ENCODE results near the gene CACNA2D2. TPM values are rescaled to one million over a fixed set of nuclear protein-coding genes. Genes with fewer than 3 reads are reported as not detected.
A peak's percentile ranks its signal among the peaks of the same experiment; 100 is the strongest.

Gene CACNA2D2
- total and polyA plus RNA-seq, 2 of the 8 experiments (the other 6 are each of a cell fraction or from before 2014, with no cell fraction given), result 14.1 to 25.0 TPM

- H3K9ac ChIP-seq (replicated peaks in 1 of 4; ENCODE audit: extremely low read depth in 1 of 4, low read depth in 3 of 4, low read length in 3 of 4), result no peak overlapping the region
- no peak for TF ChIP-seq SP2 (IDR thresholded peaks at IDR 0.05; ENCODE audit: low read length)
- TF ChIP-seq KDM1A (IDR thresholded peaks at IDR 0.05; ENCODE audit: borderline replicate concordance, low read length), result no peak
- TF ChIP-seq TBP (IDR thresholded peaks at IDR 0.05; ENCODE audit: low read depth, low read length), result no peak
- TF ChIP-seq SAP30 (IDR thresholded peaks at IDR 0.05; ENCODE audit: insufficient read depth, insufficient replicate concordance, low read length), result no peak
- no peak for TF ChIP-seq TCF12 (IDR thresholded peaks at IDR 0.05; ENCODE audit: low read depth, low read length)
- TF ChIP-seq TAF7 (optimal IDR thresholded peaks at IDR 0.05; ENCODE audit: borderline replicate concordance, low read depth, low read length), result no peak
- TF ChIP-seq CBX5 (IDR thresholded peaks at IDR 0.05; ENCODE audit: low read depth, low read length), result no peak
- TF ChIP-seq CBX8 (IDR thresholded peaks at IDR 0.05; ENCODE audit: borderline replicate concordance, low read depth, low read length), result no peak
- TF ChIP-seq YY1 (IDR thresholded peaks at IDR 0.05; ENCODE audit: low read depth, low read length), result no peak
- no peak for TF ChIP-seq RAD21 (IDR thresholded peaks at IDR 0.05 in 1 of 2, conservative IDR thresholded peaks at IDR 0.05 in 1 of 2; ENCODE audit: low read depth in 2 of 2, low read length in 2 of 2)
- no peak for TF ChIP-seq CTBP2 (IDR thresholded peaks at IDR 0.05; ENCODE audit: borderline replicate concordance, insufficient read depth, insufficient read length, low read length)
- no peak for TF ChIP-seq RXRA (IDR thresholded peaks at IDR 0.05; ENCODE audit: insufficient read depth, low read depth, low read length)
- TF ChIP-seq TEAD4 (IDR thresholded peaks at IDR 0.05; ENCODE audit: low read depth, low read length), result no peak
Observed at GRCh38 chr3:50447290-50447840, 56.1 kb downstream of the CACNA2D2 start.

More at GRCh38 chr3:50447290-50447840, 56.1 kb downstream of the CACNA2D2 start:
- Histone ChIP-seq H3K23me2 (ENCODE audit: low read depth, low read length) (no peaks in the 10 kb centered on the region), H3K79me1 (ENCODE audit: low read depth, low read length) (peaks cover 3% of the 10 kb centered on the region; the same call in 1 of the 2 replicates), H2AK5ac (ENCODE audit: low read depth, low read length) (0 out of 2 replicates have a peak overlapping the region, but pooled peaks have one; percentile 5), H2BK20ac (ENCODE audit: low read length) (no peak overlapping the region), H3K56ac (replicated peaks; ENCODE audit: insufficient read length, low read depth, low read length) (no peak overlapping the region), H2BK15ac (ENCODE audit: low read length) (no peak overlapping the region), H3K14ac (ENCODE audit: insufficient read length) (no peak overlapping the region), H3K4ac (replicated peaks; ENCODE audit: insufficient read length, low read depth, low read length) (no peak overlapping the region), H2AFZ (ENCODE audit: low read length) (no peak overlapping the region), H4K20me1 (replicated peaks in 1 of 2; ENCODE audit: control insufficient read depth in 1 of 2, insufficient read depth in 2 of 2, low read length in 2 of 2) (peaks cover 0 to under 1% of the 10 kb centered on the region in 2 experiments), H3K79me2 (ENCODE audit: control insufficient read depth in 1 of 2, insufficient read depth in 2 of 2, low read length in 2 of 2) (no peaks in the 10 kb centered on the region), H2BK120ac (replicated peaks; ENCODE audit: low read depth, low read length) (no peak overlapping the region), H3K27ac (ENCODE audit: low read depth, low read length) (no peak overlapping the region), H3K18ac (ENCODE audit: extremely low read depth, low read length) (no peak overlapping the region; the same call in 1 of the 2 replicates), H4K8ac (ENCODE audit: extremely low read depth, insufficient read depth, low read length) (no peak overlapping the region), H4K91ac (replicated peaks; ENCODE audit: insufficient read length, low read length) (no peak overlapping the region), H2BK12ac (ENCODE audit: low read depth, low read length) (no peak overlapping the region), H3K4me3 (ENCODE audit: extremely low read depth in 1 of 4, insufficient read depth in 2 of 4, low read depth in 3 of 4, low read length in 4 of 4) (no peak overlapping the region), H3K4me2 (ENCODE audit: insufficient read depth in 1 of 2, low read depth in 2 of 2, low read length in 2 of 2) (no peak overlapping the region), H3K23ac (ENCODE audit: insufficient read length) (no peak overlapping the region), H3K36me3 (ENCODE audit: control insufficient read depth in 2 of 4, insufficient read depth in 4 of 4, low read length in 3 of 4) (no peaks in the 10 kb centered on the region), H3K4me1 (replicated peaks in 1 of 4; ENCODE audit: control insufficient read depth in 3 of 4, insufficient read depth in 4 of 4, low read length in 3 of 4) (peaks cover 0 to 15% (median 8%) of the 10 kb centered on the region in 4 experiments; a peak in 6 of 7 replicates), H3K27me3 (replicated peaks in 1 of 4; ENCODE audit: control insufficient read depth in 3 of 4, extremely low read depth in 1 of 4, insufficient read depth in 3 of 4, low read length in 3 of 4) (no peaks in the 10 kb centered on the region), H3K9me3 (ENCODE audit: insufficient read depth in 2 of 2, low read depth in 1 of 2, low read length in 1 of 2) (no peaks in the 10 kb centered on the region), H2BK5ac (ENCODE audit: low read depth, low read length) (no peak overlapping the region), H4K5ac (ENCODE audit: insufficient read length, low read depth, low read length) (no peak overlapping the region)
- ChIA-PET POLR2A (ENCODE audit: partially characterized antibody) (interaction anchor here (0.6 to 1.3 kb wide), 4 partner anchors 16 to 235 kb away, joined by 3 read pairs; no protein-coding TSS in a partner anchor), CTCF (ENCODE audit: partially characterized antibody) (interaction anchor here (0.8 to 3.6 kb wide), 16 partner anchors 10 to 124 kb away, joined by 3 to 29 read pairs (median 4); partner anchors contain the start of gene TMEM115)
- FAIRE-seq, result no peak
- DNase-seq (ENCODE audit: low read depth in 1 of 2, low spot score in 2 of 2), result no peak
- WGBS, 2 experiments (ENCODE audit: extremely low coverage in 1 of 2, insufficient coverage in 1 of 2, insufficient read length in 1 of 2, insufficient replicate concordance in 2 of 2, low coverage in 1 of 2, low lambda C conversion rate in 2 of 2, missing lambda C conversion rate in 1 of 2), result 90% methylated on average over 10 of the region's 10 CpGs; no CpG with 5 or more reads in 1 of the 2 experiments

Measured in H1 (cell line).